Activated naive CD8-positive, alpha-beta T cell treated with anti-CD3 and anti-CD28 coated beads, Interleukin-2, amount 50 U/mL, for 24 hours (primary cell): ENCODE data around the gene KIF1A.
A peak's percentile ranks its signal among the peaks of the same experiment; 100 is the strongest.

Experiments used
- ATAC-seq: fragments of 150-1000 bp; cut with Tn5 transposase; one replicate; pipeline ENCODE4 v1.10.0; 2021
- DNase-seq: peaks from one replicate; pipeline ENCODE4 v3.0.0; 2021
- H3K27ac Mint-ChIP-seq: one replicate; pipeline ENCODE4 v1.8.0; 2021; ENCODE audit warnings: mild to moderate bottlenecking, mixed read lengths
- H3K27me3 Mint-ChIP-seq: one replicate; pipeline ENCODE4 v1.8.0; 2021; ENCODE audit warnings: mixed read lengths
- H3K36me3 Mint-ChIP-seq: one replicate; pipeline ENCODE4 v1.8.0; 2021; ENCODE audit warnings: low read depth, mixed read lengths
- H3K4me1 Mint-ChIP-seq: one replicate; pipeline ENCODE4 v1.8.0; 2021; ENCODE audit warnings: mixed read lengths
- H3K4me3 Mint-ChIP-seq: one replicate; pipeline ENCODE4 v1.8.0; 2021; ENCODE audit warnings: mild to moderate bottlenecking, moderate library complexity, mixed read lengths
- H3K9me3 Mint-ChIP-seq: one replicate; pipeline ENCODE4 v1.8.0; 2021; ENCODE audit warnings: mixed read lengths

KIF1A gene

DNA sequence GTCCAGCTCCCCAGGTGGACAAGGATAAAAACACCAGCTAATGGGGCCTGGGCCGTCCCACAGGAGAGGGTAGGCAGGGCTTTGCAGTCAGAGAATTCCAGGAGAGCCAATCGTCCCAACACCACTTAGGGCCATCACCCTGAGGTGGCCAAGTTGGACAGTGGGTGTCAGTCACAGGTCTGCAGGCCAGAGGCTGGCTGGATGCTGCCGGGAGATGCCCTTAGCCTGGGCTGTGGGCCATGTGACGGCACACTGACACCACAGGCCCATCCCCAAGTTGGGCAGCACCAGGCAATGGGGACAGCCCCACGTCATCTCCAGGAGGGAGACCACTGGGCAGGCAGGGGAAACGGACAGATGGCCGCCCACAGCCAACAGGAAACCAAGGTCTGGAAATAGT, 53.9 kb downstream of the KIF1A start:
- DNase-seq (no peak), ATAC-seq (no peak)
- H3K27me3 Mint-ChIP-seq: no peaks in the 10 kb centered on the region
- no peaks in the 10 kb centered on the region for H3K4me1 Mint-ChIP-seq
- H3K9me3 Mint-ChIP-seq: no peaks in the 10 kb centered on the region
- no peak overlapping the region for H3K27ac Mint-ChIP-seq
- H3K36me3 Mint-ChIP-seq: no peaks in the 10 kb centered on the region
- H3K4me3 Mint-ChIP-seq: no peak overlapping the region

DNA sequence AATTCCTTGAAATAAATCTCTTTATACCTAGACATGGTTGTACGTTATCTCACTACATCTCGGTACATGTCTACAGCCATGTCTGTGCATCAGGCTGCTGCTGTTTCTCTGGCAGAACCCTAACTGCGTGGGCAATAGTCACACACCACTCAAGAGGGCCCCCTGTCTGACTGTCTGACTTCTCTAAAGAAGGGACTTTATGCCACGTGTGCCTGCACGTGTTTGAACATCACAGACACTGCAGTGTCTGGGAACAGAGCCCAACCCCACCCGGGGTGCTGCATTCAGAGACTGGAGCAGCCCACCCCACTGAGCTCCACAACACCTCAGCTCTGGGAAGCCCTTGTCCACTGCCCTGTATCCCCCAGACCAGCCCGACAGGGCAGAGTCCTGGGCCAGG, 55.0 kb downstream of the KIF1A start:
- H3K27me3 Mint-ChIP-seq: no peaks in the 10 kb centered on the region
- H3K4me1 Mint-ChIP-seq: no peaks in the 10 kb centered on the region
- ATAC-seq: no peak
- H3K4me3 Mint-ChIP-seq: no peak overlapping the region
- H3K9me3 Mint-ChIP-seq: no peaks in the 10 kb centered on the region
- no peaks in the 10 kb centered on the region for H3K36me3 Mint-ChIP-seq
- no peak overlapping the region for H3K27ac Mint-ChIP-seq
- no peak for DNase-seq

DNA sequence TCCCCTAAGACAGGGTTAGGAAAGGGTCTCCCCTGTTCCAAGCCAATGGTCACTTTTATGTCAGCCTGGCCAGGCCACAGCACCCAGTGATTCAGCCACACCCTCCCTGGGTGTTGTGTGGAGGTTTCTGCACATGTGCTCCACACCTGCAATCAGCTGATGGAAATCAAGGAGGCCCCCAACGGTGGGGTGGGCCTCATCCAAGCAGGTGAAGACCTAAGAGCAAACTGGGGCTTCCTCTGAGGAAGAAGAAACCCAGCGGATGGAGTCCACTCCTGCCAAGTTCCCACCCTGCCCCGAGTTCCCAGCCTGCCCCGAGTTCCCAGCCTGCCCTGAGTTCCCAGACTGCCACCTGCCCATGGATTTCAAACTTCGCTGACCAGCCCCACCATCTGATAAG, 55.4 kb downstream of the KIF1A start:
- ATAC-seq: no peak
- no peak for DNase-seq
- no peaks in the 10 kb centered on the region for H3K9me3 Mint-ChIP-seq
- peaks cover 2% of the 10 kb centered on the region for H3K4me1 Mint-ChIP-seq
- H3K36me3 Mint-ChIP-seq: no peaks in the 10 kb centered on the region
- no peaks in the 10 kb centered on the region for H3K27me3 Mint-ChIP-seq
- no peak overlapping the region for H3K4me3 Mint-ChIP-seq
- H3K27ac Mint-ChIP-seq: no peak overlapping the region

DNA sequence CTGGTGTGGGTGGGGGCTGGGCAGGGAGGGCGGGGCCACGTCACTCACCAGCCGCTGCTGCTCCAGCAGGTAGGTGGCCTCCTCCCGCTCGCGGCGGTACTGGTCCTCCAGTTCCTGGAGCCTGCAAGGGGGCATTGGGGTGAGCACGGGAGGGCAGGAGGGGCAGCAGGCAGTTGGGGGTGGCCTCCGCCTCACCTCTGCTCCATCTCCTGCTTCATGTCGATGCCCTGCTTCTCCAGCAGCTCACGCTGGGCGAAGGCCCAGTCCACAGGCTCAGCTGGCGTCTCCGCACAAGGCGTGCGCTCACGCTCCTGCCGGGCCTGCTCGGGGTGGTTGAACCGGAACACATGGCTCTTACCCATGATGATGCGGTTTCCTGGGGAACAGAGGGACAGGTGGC, 57.0 kb downstream of the KIF1A start:
- H3K27ac Mint-ChIP-seq: no peak overlapping the region
- no peak overlapping the region for H3K4me3 Mint-ChIP-seq
- DNase-seq (no peak), ATAC-seq (no peak)
- no peaks in the 10 kb centered on the region for H3K9me3 Mint-ChIP-seq
- no peaks in the 10 kb centered on the region for H3K36me3 Mint-ChIP-seq
- peaks cover 14% of the 10 kb centered on the region for H3K4me1 Mint-ChIP-seq
- H3K27me3 Mint-ChIP-seq: no peaks in the 10 kb centered on the region

- Mint-ChIP-seq H3K27me3 (no peaks in the 10 kb centered on the region), H3K9me3 (no peaks in the 10 kb centered on the region), H3K27ac (no peak overlapping the region), H3K4me3 (no peak overlapping the region), H3K4me1 (peaks cover 14% of the 10 kb centered on the region), H3K36me3 (no peaks in the 10 kb centered on the region)
- ATAC-seq: no peak
- DNase-seq: no peak
Measured at GRCh38 chr2:240762249-240762648, 57.8 kb downstream of the KIF1A start.

DNA sequence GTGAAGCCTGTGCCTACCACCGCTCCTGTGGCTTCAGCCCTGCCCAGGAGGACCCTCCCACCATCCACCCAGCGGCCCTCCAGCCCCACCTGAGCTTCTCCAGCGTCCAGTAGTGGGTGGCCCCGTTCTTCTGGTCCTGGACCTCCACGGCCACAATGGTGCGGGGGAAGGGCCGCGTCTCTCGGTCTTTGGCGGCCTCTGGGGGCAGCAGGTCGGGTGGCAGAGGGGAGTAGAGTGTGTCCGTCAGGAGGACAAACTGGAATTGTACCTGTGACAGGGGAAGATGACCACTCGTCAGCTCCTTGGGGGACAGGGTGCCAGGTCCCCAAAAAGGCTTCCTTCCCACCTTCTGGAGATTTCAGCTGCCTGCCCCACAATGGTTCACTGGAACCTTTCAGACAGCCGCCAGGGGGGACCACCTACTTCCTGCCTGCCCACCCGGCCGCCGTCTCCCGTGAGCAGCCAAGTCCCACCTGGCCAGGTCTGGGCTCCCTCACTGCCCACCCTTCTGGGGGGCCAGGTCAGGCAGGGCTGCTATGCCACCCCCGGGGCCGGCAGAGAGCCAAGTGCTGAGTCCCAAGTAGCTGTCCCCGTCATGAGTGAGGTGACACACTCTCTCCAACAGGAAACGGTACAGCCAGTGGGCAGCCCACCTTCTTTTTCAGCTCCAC, 59.3 kb downstream of the KIF1A start:
- no peaks in the 10 kb centered on the region for H3K36me3 Mint-ChIP-seq
- DNase-seq (no peak), ATAC-seq (no peak)
- H3K4me1 Mint-ChIP-seq: peaks cover 14% of the 10 kb centered on the region
- H3K27ac Mint-ChIP-seq: no peak overlapping the region
- H3K4me3 Mint-ChIP-seq: no peak overlapping the region
- no peaks in the 10 kb centered on the region for H3K27me3 Mint-ChIP-seq
- no peaks in the 10 kb centered on the region for H3K9me3 Mint-ChIP-seq

- DNase-seq (no peak), ATAC-seq (no peak)
- no peaks in the 10 kb centered on the region for H3K36me3 Mint-ChIP-seq
- H3K4me1 Mint-ChIP-seq: peaks cover 14% of the 10 kb centered on the region
- no peak overlapping the region for H3K27ac Mint-ChIP-seq
- no peaks in the 10 kb centered on the region for H3K27me3 Mint-ChIP-seq
- H3K9me3 Mint-ChIP-seq: no peaks in the 10 kb centered on the region
- H3K4me3 Mint-ChIP-seq: no peak overlapping the region
Measured at GRCh38 chr2:240760121-240760520, 59.9 kb downstream of the KIF1A start.

- Mint-ChIP-seq H3K9me3 (no peaks in the 10 kb centered on the region), H3K27ac (no peak overlapping the region), H3K36me3 (no peaks in the 10 kb centered on the region), H3K4me1 (peaks cover 14% of the 10 kb centered on the region), H3K27me3 (no peaks in the 10 kb centered on the region), H3K4me3 (no peak overlapping the region)
- ATAC-seq (peak; percentile 95), DNase-seq (peak; percentile 78)
Measured at GRCh38 chr2:240759459-240759858, 60.6 kb downstream of the KIF1A start.

DNA sequence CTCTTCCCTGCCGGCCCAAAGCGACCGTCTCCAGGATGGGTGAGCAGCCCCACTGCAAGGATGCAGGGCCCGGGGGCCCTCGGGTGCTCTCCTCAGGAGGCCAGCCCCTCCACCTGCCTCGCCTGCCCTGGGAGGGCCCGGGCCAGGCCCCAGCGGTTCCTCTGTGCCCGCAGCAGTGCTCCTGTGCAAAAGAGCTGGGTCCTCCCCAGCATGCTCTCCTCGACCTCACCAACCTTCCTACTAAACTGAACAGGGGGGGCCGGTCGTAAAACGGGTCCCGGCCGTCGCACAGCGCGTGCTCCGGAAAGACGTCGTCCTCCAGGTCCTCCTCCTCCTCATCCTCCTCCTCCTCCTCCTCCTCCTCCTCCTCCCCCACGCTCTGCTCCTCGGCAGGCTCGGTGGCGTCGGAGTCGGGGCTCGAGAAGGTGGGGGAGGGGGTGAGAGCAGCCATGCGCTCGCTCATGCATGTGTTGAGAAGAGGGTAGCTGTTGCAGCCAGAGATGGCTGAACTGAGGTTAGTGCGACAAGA, 62.9 kb downstream of the KIF1A start:
- no peak overlapping the region for H3K4me3 Mint-ChIP-seq
- H3K4me1 Mint-ChIP-seq: peaks cover 14% of the 10 kb centered on the region
- H3K27ac Mint-ChIP-seq: no peak overlapping the region
- no peaks in the 10 kb centered on the region for H3K36me3 Mint-ChIP-seq
- no peaks in the 10 kb centered on the region for H3K27me3 Mint-ChIP-seq
- no peaks in the 10 kb centered on the region for H3K9me3 Mint-ChIP-seq
- ATAC-seq (no peak), DNase-seq (no peak)

- no peaks in the 10 kb centered on the region for H3K4me1 Mint-ChIP-seq
- ATAC-seq (no peak), DNase-seq (no peak)
- H3K4me3 Mint-ChIP-seq: no peak overlapping the region
- no peaks in the 10 kb centered on the region for H3K9me3 Mint-ChIP-seq
- H3K27ac Mint-ChIP-seq: no peak overlapping the region
- H3K36me3 Mint-ChIP-seq: no peaks in the 10 kb centered on the region
- H3K27me3 Mint-ChIP-seq: no peaks in the 10 kb centered on the region
Measured at GRCh38 chr2:240752209-240752608, 67.8 kb downstream of the KIF1A start.

- Mint-ChIP-seq H3K4me1 (no peaks in the 10 kb centered on the region), H3K27ac (no peak overlapping the region), H3K27me3 (no peaks in the 10 kb centered on the region), H3K36me3 (no peaks in the 10 kb centered on the region), H3K4me3 (no peak overlapping the region), H3K9me3 (no peaks in the 10 kb centered on the region)
- ATAC-seq (no peak), DNase-seq (no peak)
Measured at GRCh38 chr2:240750409-240750808, 69.6 kb downstream of the KIF1A start.

- Mint-ChIP-seq H3K36me3 (no peaks in the 10 kb centered on the region), H3K9me3 (no peaks in the 10 kb centered on the region), H3K27ac (no peak overlapping the region), H3K4me1 (no peaks in the 10 kb centered on the region), H3K4me3 (no peak overlapping the region), H3K27me3 (no peaks in the 10 kb centered on the region)
- no peak for DNase-seq
- ATAC-seq: no peak
Measured at GRCh38 chr2:240749516-240749915, 70.5 kb downstream of the KIF1A start.

- no peak for ATAC-seq
- no peak overlapping the region for H3K27ac Mint-ChIP-seq
Measured at GRCh38 chr2:240747256-240747655, 72.8 kb downstream of the KIF1A start.

GRCh38 chr2:240746671-240747070, 73.3 kb downstream of the KIF1A start:
- Mint-ChIP-seq H3K36me3 (no peaks in the 10 kb centered on the region), H3K27ac (no peak overlapping the region), H3K27me3 (no peaks in the 10 kb centered on the region), H3K4me1 (no peaks in the 10 kb centered on the region), H3K4me3 (no peak overlapping the region), H3K9me3 (no peaks in the 10 kb centered on the region)
- ATAC-seq (no peak), DNase-seq (no peak)

More at GRCh38 chr2:240747256-240747655, 72.8 kb downstream of the KIF1A start:
- no peaks in the 10 kb centered on the region for H3K36me3 Mint-ChIP-seq
- no peaks in the 10 kb centered on the region for H3K27me3 Mint-ChIP-seq
- no peaks in the 10 kb centered on the region for H3K4me1 Mint-ChIP-seq
- H3K9me3 Mint-ChIP-seq: no peaks in the 10 kb centered on the region
- no peak for DNase-seq
- H3K4me3 Mint-ChIP-seq: no peak overlapping the region

GRCh38 chr2:240745962-240746361, 74.1 kb downstream of the KIF1A start:
- DNase-seq (no peak), ATAC-seq (no peak)
- H3K27me3 Mint-ChIP-seq: no peaks in the 10 kb centered on the region
- H3K4me1 Mint-ChIP-seq: no peaks in the 10 kb centered on the region
- no peak overlapping the region for H3K4me3 Mint-ChIP-seq
- no peaks in the 10 kb centered on the region for H3K9me3 Mint-ChIP-seq
- no peaks in the 10 kb centered on the region for H3K36me3 Mint-ChIP-seq
- no peak overlapping the region for H3K27ac Mint-ChIP-seq

DNA sequence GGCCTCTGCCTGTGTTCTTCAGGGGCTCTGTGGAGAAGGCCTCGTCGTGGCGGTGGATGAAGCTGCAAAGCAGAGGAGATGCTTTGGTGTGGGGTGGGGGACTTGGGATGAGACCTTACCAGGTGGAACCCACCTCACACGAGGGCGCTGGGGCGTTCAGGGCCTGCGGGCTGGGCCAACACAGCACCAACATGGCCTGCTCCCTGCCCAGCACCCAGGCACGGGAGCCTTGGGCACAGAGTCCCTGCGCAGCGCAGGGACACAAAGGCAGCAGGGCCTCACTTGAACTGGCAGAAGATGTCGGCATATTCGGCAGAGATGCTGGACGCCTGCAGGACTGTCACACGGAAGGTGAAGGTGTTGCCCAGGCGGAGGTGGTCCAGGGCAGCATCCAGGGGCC, 74.6 kb downstream of the KIF1A start:
- Mint-ChIP-seq H3K27me3 (no peaks in the 10 kb centered on the region), H3K9me3 (no peaks in the 10 kb centered on the region), H3K4me1 (no peaks in the 10 kb centered on the region), H3K36me3 (no peaks in the 10 kb centered on the region), H3K27ac (no peak overlapping the region), H3K4me3 (no peak overlapping the region)
- ATAC-seq (no peak), DNase-seq (no peak)
